SK-N-SH treated with all-trans-retinoic acid at 6 μM for 48 hours (cell line): ENCODE results near the gene CPT1B.

Experiments used
- CREB5 ChIP-seq: fragments of 250-450 bp; sonication (Bioruptor Pico); IDR thresholded peaks from 2 replicates; pipeline ENCODE4 v1.5.1; 2020; ENCODE audit warnings: low read depth, mild to moderate bottlenecking, moderate library complexity
- CSDC2 ChIP-seq: fragments of 250-450 bp; sonication (Bioruptor Pico); IDR thresholded peaks from 2 replicates; pipeline ENCODE4 v1.5.0; 2020; ENCODE audit warnings: mild to moderate bottlenecking, moderate library complexity
- ESRRG ChIP-seq: fragments of 250-450 bp; sonication (Bioruptor Pico); IDR thresholded peaks from 2 replicates; pipeline ENCODE4 v1.6.1; 2021; ENCODE audit warnings: mild to moderate bottlenecking
- GLIS3 ChIP-seq: fragments of 250-450 bp; sonication (Bioruptor Pico); IDR thresholded peaks from 2 replicates; pipeline ENCODE4 v1.5.0; 2020; ENCODE audit warnings: mild to moderate bottlenecking, moderate library complexity
- ISL1 ChIP-seq: fragments of 250-450 bp; sonication (Bioruptor Pico); IDR thresholded peaks from 2 replicates; pipeline ENCODE4 v2.1.2; 2022; ENCODE audit warnings: mild to moderate bottlenecking, moderate library complexity
- OSR1 ChIP-seq: fragments of 250-450 bp; sonication (Bioruptor Pico); IDR thresholded peaks from 2 replicates; pipeline ENCODE4 v1.8.0; 2022; ENCODE audit warnings: moderate library complexity, mild to moderate bottlenecking, inconsistent platforms
- PATZ1 ChIP-seq: fragments of 250-450 bp; sonication (Bioruptor Pico); IDR thresholded peaks from 2 replicates; pipeline ENCODE4 v1.8.0; 2020; ENCODE audit warnings: mild to moderate bottlenecking, moderate library complexity, borderline replicate concordance
- POU6F1 ChIP-seq: fragments of 250-450 bp; sonication (Bioruptor Pico); IDR thresholded peaks from 2 replicates; pipeline ENCODE4 v1.8.0; 2021; ENCODE audit warnings: low read depth, mild to moderate bottlenecking, moderate library complexity, borderline replicate concordance
- RARB ChIP-seq: fragments of 250-450 bp; sonication (Bioruptor Pico); IDR thresholded peaks from 2 replicates; pipeline ENCODE4 v1.8.0; 2021; ENCODE audit warnings: mild to moderate bottlenecking, moderate library complexity
- SNAI2 ChIP-seq: fragments of 250-450 bp; sonication (Bioruptor Pico); IDR thresholded peaks from 2 replicates; pipeline ENCODE4 v1.5.0; 2020; ENCODE audit warnings: mild to moderate bottlenecking, moderate library complexity
- ZC3H10 ChIP-seq: fragments of 250-450 bp; sonication (Bioruptor Pico); IDR thresholded peaks from 2 replicates; pipeline ENCODE4 v1.5.1; 2021; ENCODE audit warnings: mild to moderate bottlenecking, moderate library complexity
- ZFP30 ChIP-seq: fragments of 450-650 bp; formaldehyde crosslinking; IDR thresholded peaks from 2 replicates; pipeline ENCODE4 v1.5.0; 2022; ENCODE audit warnings: mild to moderate bottlenecking, moderate library complexity
- ZNF565 ChIP-seq: fragments of 450-650 bp; formaldehyde crosslinking; conservative IDR thresholded peaks from 2 replicates; pipeline ENCODE4 v1.5.0; 2020; ENCODE audit warnings: low read depth, mild to moderate bottlenecking, moderate library complexity

GRCh38 chr22:50585238-50585637 is 7.0 kb upstream of the CPT1B start:
- TF ChIP-seq PATZ1 (CRISPR knock-in tag) = no peak
- TF ChIP-seq SNAI2 = no peak
- no peak for TF ChIP-seq CSDC2 (CRISPR knock-in tag)
- no peak for TF ChIP-seq ISL1 (CRISPR knock-in tag)
- TF ChIP-seq GLIS3 (CRISPR knock-in tag) = no peak
- TF ChIP-seq CREB5 (CRISPR knock-in tag) = no peak
- no peak for TF ChIP-seq OSR1 (CRISPR knock-in tag)
- no peak for TF ChIP-seq ZFP30 (CRISPR knock-in tag)
- TF ChIP-seq ZC3H10 (CRISPR knock-in tag) = no peak
- no peak for TF ChIP-seq ESRRG
- no peak for TF ChIP-seq RARB (CRISPR knock-in tag)
- TF ChIP-seq ZNF565 (CRISPR knock-in tag) = no peak
- no peak for TF ChIP-seq POU6F1 (CRISPR knock-in tag)
